GM23338 (cell line): ENCODE results near the gene CFDP1. TPM values are rescaled to one million over a fixed set of nuclear protein-coding genes. Genes with fewer than 3 reads are reported as not detected.

Source experiments
- ATAC-seq: fragments of 200-7000 bp; cut with Tn5 transposase; 3 replicates; pipeline ENCODE4 v1.9.1; 2020
- DNase-seq: peaks from one replicate; pipeline ENCODE4 v3.0.0-alpha.2; 2015; ENCODE audit warnings: low spot score
- H2AFZ ChIP-seq: fragments of 200-600 bp; sonication (generic); 2 replicates; pipeline ENCODE4 v1.8.0; 2016; ENCODE audit warnings: antibody characterized with exemption, mild to moderate bottlenecking, moderate library complexity
- H3F3A ChIP-seq: fragments of 200-600 bp; sonication (generic); replicated peaks from 2 replicates; pipeline ENCODE4 v1.8.0; 2017; ENCODE audit warnings: antibody characterized with exemption, mixed run types, low read depth
- H3K27ac ChIP-seq: fragments of 200-600 bp; sonication (generic); 2 replicates; pipeline ENCODE4 v1.6.1; 2016; ENCODE audit warnings: low read depth
- H3K27me3 ChIP-seq: fragments of 200-600 bp; sonication (generic); 2 replicates; pipeline ENCODE4 v1.8.0; 2016; ENCODE audit warnings: mild to moderate bottlenecking, mixed run types, moderate library complexity; ENCODE audit not compliant: insufficient read depth
- H3K36me3 ChIP-seq: fragments of 200-600 bp; sonication (generic); 2 replicates; pipeline ENCODE4 v1.8.0; 2016; ENCODE audit warnings: mild to moderate bottlenecking; ENCODE audit not compliant: insufficient read depth
- H3K4me1 ChIP-seq: fragments of 200-600 bp; sonication (generic); 2 replicates; pipeline ENCODE4 v1.8.0; 2016; ENCODE audit warnings: mild to moderate bottlenecking, moderate library complexity; ENCODE audit not compliant: insufficient read depth
- H3K4me2 ChIP-seq: fragments of 200-600 bp; sonication (generic); 2 replicates; pipeline ENCODE4 v1.7.1; 2017; ENCODE audit warnings: mixed run types
- H3K4me3 ChIP-seq: fragments of 200-600 bp; sonication (generic); 2 replicates; pipeline ENCODE4 v1.6.1; 2016; ENCODE audit warnings: mixed run types
- H3K79me2 ChIP-seq: fragments of 200-600 bp; sonication (generic); replicated peaks from 2 replicates; pipeline ENCODE4 v1.8.0; 2017; ENCODE audit warnings: mild to moderate bottlenecking; ENCODE audit not compliant: insufficient read depth
- H3K9me2 ChIP-seq: fragments of 200-600 bp; sonication (generic); 2 replicates; pipeline ENCODE4 v1.8.0; 2017; ENCODE audit not compliant: insufficient read depth
- H4K20me1 ChIP-seq: fragments of 200-600 bp; sonication (generic); replicated peaks from 2 replicates; pipeline ENCODE4 v1.8.0; 2017; ENCODE audit warnings: mild to moderate bottlenecking; ENCODE audit not compliant: insufficient read depth
- H3K27ac Mint-ChIP-seq: 2 replicates; pipeline ENCODE4 v1.8.0; 2020; ENCODE audit warnings: inconsistent platforms, mild to moderate bottlenecking, moderate library complexity, mixed read lengths
- H3K27me3 Mint-ChIP-seq: 3 replicates; pipeline ENCODE4 v1.8.0; 2022; ENCODE audit warnings: low read depth, mild to moderate bottlenecking, moderate library complexity, mixed read lengths, inconsistent platforms; ENCODE audit not compliant: insufficient read depth, poor library complexity
- H3K36me3 Mint-ChIP-seq: 3 replicates; pipeline ENCODE4 v1.8.0; 2021; ENCODE audit warnings: low read depth, mild to moderate bottlenecking, inconsistent platforms, moderate library complexity, mixed read lengths
- H3K4me1 Mint-ChIP-seq: 3 replicates; pipeline ENCODE4 v1.8.0; 2020; ENCODE audit warnings: mild to moderate bottlenecking, inconsistent platforms, mixed read lengths
- H3K4me3 Mint-ChIP-seq: 3 replicates; pipeline ENCODE4 v1.8.0; 2021; ENCODE audit warnings: moderate library complexity, mild to moderate bottlenecking, inconsistent platforms, mixed read lengths
- H3K9me3 Mint-ChIP-seq: 3 replicates; pipeline ENCODE4 v1.8.0; 2020; ENCODE audit warnings: moderate library complexity, mild to moderate bottlenecking, inconsistent platforms, mixed read lengths
- CREB1 ChIP-seq: fragments of 250-450 bp; sonication (Bioruptor Pico); IDR thresholded peaks from 2 replicates; pipeline ENCODE4 v1.5.0; 2020; ENCODE audit warnings: low read depth, mild to moderate bottlenecking, moderate library complexity
- CTCF ChIP-seq, 2 experiments: fragments of 200-600 bp in 1 of 2; sonication (generic) in 1 of 2; conservative IDR thresholded peaks; 2 replicates each; pipeline versions ENCODE4 v1.5.1 to v1.6.1; 2016 to 2017; ENCODE audit warnings: antibody characterized with exemption in 2 of 2, low read depth in 2 of 2, mild to moderate bottlenecking in 2 of 2, moderate library complexity in 1 of 2
- ETS1 ChIP-seq: IDR thresholded peaks from 2 replicates; pipeline ENCODE4 v1.6.1; 2016; ENCODE audit warnings: antibody characterized with exemption
- EZH2 ChIP-seq: fragments of 200-600 bp; sonication (generic); IDR thresholded peaks from one replicate; pipeline ENCODE4 v1.8.0; 2017; ENCODE audit warnings: antibody characterized with exemption, mild to moderate bottlenecking, low read depth; ENCODE audit not compliant: unreplicated experiment
- EZH2phosphoT487 ChIP-seq: fragments of 200-600 bp; sonication (generic); IDR thresholded peaks from one replicate; pipeline ENCODE4 v1.8.1; 2018; ENCODE audit warnings: antibody characterized with exemption; ENCODE audit not compliant: unreplicated experiment
- JUNB ChIP-seq: IDR thresholded peaks from one replicate; pipeline ENCODE4 v1.6.1; 2016; ENCODE audit warnings: antibody characterized with exemption; ENCODE audit not compliant: unreplicated experiment
- NANOG ChIP-seq: IDR thresholded peaks from 2 replicates; pipeline ENCODE4 v1.6.1; 2016; ENCODE audit warnings: antibody characterized with exemption, borderline replicate concordance
- POLR2AphosphoS5 ChIP-seq: IDR thresholded peaks from 2 replicates; pipeline ENCODE4 v1.6.1; 2016; ENCODE audit warnings: antibody characterized with exemption, low read depth
- REST ChIP-seq: IDR thresholded peaks from one replicate; pipeline ENCODE4 v1.6.1; 2018; ENCODE audit warnings: antibody characterized with exemption; ENCODE audit not compliant: unreplicated experiment
- STAT1 ChIP-seq: IDR thresholded peaks from one replicate; pipeline ENCODE4 v1.6.1; 2016; ENCODE audit warnings: antibody characterized with exemption; ENCODE audit not compliant: unreplicated experiment
- ZNF114 ChIP-seq: fragments of 250-450 bp; sonication (Bioruptor Pico); IDR thresholded peaks from 2 replicates; pipeline ENCODE4 v1.5.0; 2020; ENCODE audit warnings: mild to moderate bottlenecking, moderate library complexity
- ZNF331 ChIP-seq: fragments of 250-450 bp; sonication (Bioruptor Pico); IDR thresholded peaks from 2 replicates; pipeline ENCODE4 v1.5.0; 2020; ENCODE audit warnings: low read depth, mild to moderate bottlenecking, moderate library complexity
- ZNF462 ChIP-seq: fragments of 250-450 bp; sonication (Bioruptor Pico); IDR thresholded peaks from 2 replicates; pipeline ENCODE4 v1.5.0; 2020; ENCODE audit warnings: mild to moderate bottlenecking, moderate library complexity
- polyA plus RNA-seq: library from polyadenylated mRNA; unstranded; fragments of >200 nt; fragmentation: Nextera tagmentation; extraction: Ambion mirVana; gene quantifications from 2 replicates; pipeline ENCODE4 v1.2.1, GENCODE V29; 2016
- total RNA-seq: library from RNA; depleted of rRNA; stranded (reverse); fragments of >200 nt; shearing (Covaris generic); gene quantifications from 2 replicates; pipeline ENCODE4 v1.2.3, GENCODE V29; 2014

The CFDP1 gene
- total and polyA plus RNA-seq, 2 experiments from 2014 or later = 89.9 to 224 TPM

- no peaks in the 10 kb centered on the region for H3K4me1 ChIP-seq
- H4K20me1 ChIP-seq = peaks cover 11% of the 10 kb centered on the region; the same call in 1 of the 2 replicates
- Mint-ChIP-seq H3K27ac (no peak overlapping the region), H3K27me3 (no peaks in the 10 kb centered on the region), H3K4me3 (no peak overlapping the region), H3K36me3 (0 out of 3 replicates have a peak, but pooled peaks cover 6% of the 10 kb centered on the region), H3K9me3 (no peaks in the 10 kb centered on the region), H3K4me1 (peaks cover 19% of the 10 kb centered on the region; the same call in 2 of the 3 replicates)
- H3K9me2 ChIP-seq = no peaks in the 10 kb centered on the region
- H3K27me3 ChIP-seq = no peaks in the 10 kb centered on the region
- no peak for TF ChIP-seq EZH2phosphoT487
- TF ChIP-seq ETS1 = no peak
- TF ChIP-seq ZNF462 = no peak
- TF ChIP-seq CTCF (conservative IDR thresholded peaks at IDR 0.05; ENCODE audit: low read depth in 2 of 2) = no peak
- TF ChIP-seq NANOG = no peak
- no peak for TF ChIP-seq REST
- TF ChIP-seq EZH2 = no peak
- TF ChIP-seq ZNF114 = no peak
- no peak for TF ChIP-seq ZNF331
- TF ChIP-seq CREB1 = no peak
- no peak for TF ChIP-seq STAT1
- TF ChIP-seq JUNB = no peak
- no peak for TF ChIP-seq POLR2AphosphoS5
- no peak overlapping the region for H3K4me3 ChIP-seq
- H3K4me2 ChIP-seq = no peak overlapping the region
- H2AFZ ChIP-seq = no peak overlapping the region
- ATAC-seq = no peak
- H3K27ac ChIP-seq = no peak overlapping the region
- peaks cover 4% of the 10 kb centered on the region; the same call in 1 of the 2 replicates for H3K36me3 ChIP-seq
- H3K79me2 ChIP-seq = no peaks in the 10 kb centered on the region; the same call in 1 of the 2 replicates
- H3F3A ChIP-seq = no peaks in the 10 kb centered on the region
- no peak for DNase-seq
Observed at GRCh38 chr16:75374388-75374787, 58.9 kb downstream of the CFDP1 start.
